Dermis blood vessel endothelial cell (primary cell): ENCODE results near the gene ADGRG4. TPM values are rescaled to one million over a fixed set of nuclear protein-coding genes. Genes with fewer than 3 reads are reported as not detected.

Source experiments
- total RNA-seq: library from RNA; depleted of rRNA; stranded (reverse); fragments of >200 nt; gene quantifications from 2 replicates; pipeline ENCODE4 v1.2.3, GENCODE V29; 2014

The ADGRG4 gene
- total RNA-seq, 1 donor from 2014 or later = not detected

Other genes starting within 250 kb of the ADGRG4 start
- gene FHL1, start 153.4 kb upstream of the ADGRG4 start, total RNA-seq = 59.6 and 86.6 TPM in 2 replicates
- gene MAP7D3, start 49.6 kb upstream of the ADGRG4 start, total RNA-seq = 17.2 and 24.6 TPM in 2 replicates
- gene BRS3, start 187.0 kb downstream of the ADGRG4 start, total RNA-seq = not detected in 2 replicates
- 25.9 and 45.8 TPM in 2 replicates for gene HTATSF1, start 196.6 kb downstream of the ADGRG4 start, total RNA-seq
- not detected in 2 replicates for gene VGLL1, start 231.3 kb downstream of the ADGRG4 start, total RNA-seq